Measurements from ENCODE around the gene KANSL1.
"Not testable (repeated sequence)": the region's sequence is repeated elsewhere in the genome, so short reads cannot be mapped to it uniquely, and the experiment has no call there.

Gene KANSL1

DNA sequence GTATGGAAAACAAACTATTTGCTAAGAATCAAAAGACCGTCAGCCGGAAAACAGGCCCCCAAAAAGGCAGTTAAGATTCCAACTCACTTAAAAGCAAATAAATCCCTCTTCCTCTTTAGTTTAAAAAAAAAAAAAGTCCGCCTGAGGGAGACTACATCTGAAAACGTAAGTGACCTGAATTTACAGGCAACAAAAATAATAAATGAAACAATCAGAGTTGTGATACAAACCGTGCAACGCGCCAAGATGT, 1.1 kb downstream of the KANSL1 start:
- DNase-seq (ENCODE audit: low spot score) = no peak

GRCh38 chr17:46191322-46192188, 1.7 kb downstream of the KANSL1 start:
- DNase-seq (ENCODE audit: low spot score) = peak; percentile 65

DNA sequence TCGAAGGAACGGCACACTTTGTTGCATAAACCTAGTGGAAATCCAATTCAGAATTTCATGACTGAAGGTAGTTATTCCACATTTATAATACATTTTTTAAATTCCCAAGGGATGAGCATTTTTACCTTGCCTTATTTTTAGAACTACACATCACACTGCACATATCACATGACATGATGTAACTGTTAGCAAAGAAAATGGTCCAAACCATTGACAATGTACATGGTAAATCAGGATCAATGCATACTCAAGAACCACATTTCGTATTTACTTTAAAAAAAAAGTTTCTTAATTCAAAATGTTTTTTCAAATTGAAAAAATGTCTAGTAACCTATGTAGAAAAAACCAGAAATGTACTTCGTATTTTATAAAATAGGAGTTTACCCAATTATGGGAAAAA, 2.5 kb downstream of the KANSL1 start:
- no peak for DNase-seq (ENCODE audit: low spot score)

DNA sequence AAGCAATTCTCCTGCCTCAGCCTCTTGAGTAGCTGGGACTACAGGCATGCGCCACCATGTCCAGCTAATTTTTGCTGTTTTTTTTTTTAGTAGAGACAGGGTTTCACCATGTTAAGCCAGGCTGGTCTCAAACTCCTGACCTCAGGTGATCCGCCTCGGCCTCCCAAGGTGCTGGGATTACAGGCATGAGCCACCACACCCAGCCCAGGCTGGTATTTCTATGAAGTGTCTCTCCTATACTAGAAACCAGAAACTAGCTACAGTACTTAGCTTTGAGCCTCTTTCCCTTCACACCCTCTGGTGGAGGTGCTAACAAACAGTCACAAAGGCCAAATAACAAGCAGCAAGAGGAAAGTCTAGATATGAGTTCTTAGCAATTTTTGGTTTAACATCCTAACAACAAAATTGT, 6.4 kb downstream of the KANSL1 start:
- peak; percentile 27 for DNase-seq (ENCODE audit: low spot score)

GRCh38 chr17:46184696-46185095, 8.5 kb downstream of the KANSL1 start:
- no peak for DNase-seq (ENCODE audit: low spot score)

DNA sequence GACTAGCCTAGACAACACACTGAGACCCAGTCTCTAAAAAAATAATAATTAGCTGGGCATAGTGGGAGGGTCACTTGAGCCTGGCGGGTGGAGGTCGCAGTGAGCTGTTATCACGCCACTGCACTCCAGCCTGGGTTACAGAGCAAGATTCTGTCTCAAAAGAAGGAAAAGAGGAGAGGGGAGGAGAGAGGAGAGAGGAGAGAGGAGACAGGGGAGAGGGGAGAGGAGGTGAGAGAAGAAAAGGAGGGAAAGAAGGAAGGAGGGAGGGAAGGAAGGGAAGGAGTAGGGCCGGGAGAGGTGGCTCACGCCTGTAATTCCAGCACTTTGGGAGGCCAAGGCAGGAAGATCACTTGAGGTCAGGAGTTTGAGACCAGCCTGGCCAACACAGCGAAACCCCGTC, 9.8 kb downstream of the KANSL1 start:
- DNase-seq (ENCODE audit: low spot score) = not testable (repeated sequence)

GRCh38 chr17:46182961-46183360, 10.3 kb downstream of the KANSL1 start:
- no peak for DNase-seq (ENCODE audit: low spot score)

DNA sequence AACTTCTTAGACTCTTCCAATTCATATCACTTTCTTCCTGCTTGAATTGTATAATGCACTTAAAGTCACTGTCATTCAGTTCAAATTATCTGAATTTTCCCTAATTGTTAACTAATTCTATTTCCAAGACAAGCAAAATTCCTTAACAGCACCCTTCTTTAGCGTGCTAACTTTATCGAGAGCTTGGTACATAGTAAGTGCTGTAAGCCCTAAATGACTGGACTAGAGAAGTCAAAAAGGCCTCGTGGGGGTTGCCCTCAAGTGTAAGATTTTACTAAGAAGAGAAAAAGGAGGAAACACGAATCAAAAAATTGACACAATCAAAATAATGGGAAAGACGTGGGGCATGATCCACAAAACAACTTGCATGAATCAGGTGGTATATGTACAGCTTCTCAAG, 11.3 kb downstream of the KANSL1 start:
- no peak for DNase-seq (ENCODE audit: low spot score)

DNA sequence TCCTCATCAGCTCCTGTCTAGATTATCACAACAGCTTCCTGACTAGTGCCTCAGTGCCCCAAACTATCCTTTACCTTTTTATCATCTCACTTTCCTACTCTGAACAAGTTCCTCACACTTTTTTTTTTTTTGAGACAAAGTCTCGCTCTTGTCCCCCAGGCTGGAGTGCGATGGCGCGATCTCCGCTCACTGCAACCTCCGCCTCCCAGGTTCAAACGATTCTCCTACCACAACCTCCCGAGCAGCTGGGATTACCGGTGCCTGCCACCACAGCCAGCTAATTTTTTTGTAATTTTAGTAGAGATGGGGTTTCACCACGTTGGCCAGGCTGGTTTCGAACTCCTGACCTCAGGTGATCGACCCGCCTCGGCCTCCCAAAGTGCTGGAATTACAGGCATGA, 11.9 kb downstream of the KANSL1 start:
- DNase-seq (ENCODE audit: low spot score) = not testable (repeated sequence)

DNA sequence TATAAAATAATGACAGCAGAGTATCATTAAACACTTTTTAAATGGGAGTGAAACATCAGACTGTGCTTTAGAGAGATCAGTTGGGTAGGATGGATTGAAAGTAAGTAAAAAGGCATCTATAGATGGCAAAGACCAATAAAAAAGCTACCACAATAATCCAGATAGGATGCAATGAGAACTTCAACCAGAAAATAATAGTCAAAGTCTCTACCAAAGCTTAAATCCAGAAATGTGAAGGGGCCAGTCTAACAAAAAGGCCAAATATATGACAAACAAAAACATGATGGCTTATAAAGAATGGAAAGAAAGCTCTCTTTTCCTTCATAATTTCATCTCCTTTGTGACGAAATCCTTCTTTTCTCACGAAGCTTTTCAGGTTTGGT, 12.3 kb downstream of the KANSL1 start:
- DNase-seq (ENCODE audit: low spot score) = no peak

DNA sequence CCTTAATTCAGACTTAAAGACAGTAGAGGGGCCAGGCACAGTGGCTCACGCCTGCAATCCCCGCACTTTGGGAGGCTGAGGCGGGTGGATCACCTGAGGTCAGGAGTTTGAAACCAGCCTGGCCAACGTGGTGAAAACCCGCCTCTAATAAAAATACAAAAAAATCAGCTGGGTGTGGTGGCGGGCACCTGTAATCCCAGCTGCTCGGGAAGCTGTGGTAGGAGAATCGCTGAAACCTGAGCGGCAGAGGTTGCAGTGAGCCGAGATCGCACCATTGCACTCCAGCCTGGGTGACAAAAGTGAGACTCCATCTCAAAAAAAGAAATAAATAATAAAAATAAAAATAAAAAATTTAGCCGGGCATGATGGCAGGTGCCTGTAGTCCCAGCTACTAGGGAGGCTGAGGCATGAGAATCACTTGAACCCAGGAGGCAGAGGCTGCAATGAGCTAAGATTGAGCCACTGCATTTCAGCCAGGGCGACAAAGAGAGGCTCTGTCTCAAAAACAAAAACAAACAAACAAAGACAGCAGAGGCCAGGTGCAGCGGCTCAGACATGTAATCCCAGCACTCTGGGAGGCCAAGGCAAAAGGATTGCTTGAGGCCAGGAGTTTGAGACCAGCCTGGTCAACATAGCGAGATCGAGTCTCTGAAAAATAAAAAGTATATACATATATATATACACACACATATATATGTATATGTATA, 12.9 kb downstream of the KANSL1 start:
- DNase-seq (ENCODE audit: low spot score) = not testable (repeated sequence)

DNA sequence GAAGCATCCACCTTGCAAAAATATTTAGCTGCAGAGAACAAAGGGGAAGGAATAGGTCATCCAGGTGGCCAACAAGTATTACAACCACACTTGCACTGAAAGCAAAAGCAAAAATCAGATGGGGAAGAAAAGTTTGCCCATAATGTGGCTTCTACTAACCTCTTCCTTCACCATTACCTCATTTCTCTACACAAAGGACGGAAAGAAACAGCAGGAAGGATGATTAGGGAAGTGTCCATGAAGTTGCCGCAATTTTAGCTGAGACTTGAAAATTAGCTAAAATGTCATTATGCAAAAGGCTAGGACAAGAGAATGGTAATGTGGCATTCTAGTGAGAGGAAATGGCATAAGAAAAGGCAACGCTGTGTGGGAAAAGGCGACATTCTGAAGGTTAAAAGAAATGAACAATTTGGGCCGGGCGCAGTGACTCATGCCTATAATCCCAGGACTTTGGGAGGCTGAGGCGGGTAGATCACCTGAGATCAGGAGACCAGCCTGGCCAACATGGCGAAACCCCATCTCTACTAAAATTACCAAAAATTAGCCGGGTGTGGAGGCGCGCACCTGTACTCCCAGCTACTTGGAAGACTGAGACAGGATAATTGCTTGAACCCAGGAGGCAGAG, 13.7 kb downstream of the KANSL1 start:
- DNase-seq (ENCODE audit: low spot score) = no peak

- no peak for DNase-seq (ENCODE audit: low spot score)
Measured at GRCh38 chr17:46178550-46179214, 14.5 kb downstream of the KANSL1 start.

- DNase-seq (ENCODE audit: low spot score) = no peak
Measured at GRCh38 chr17:46176975-46177374, 16.3 kb downstream of the KANSL1 start.

DNA sequence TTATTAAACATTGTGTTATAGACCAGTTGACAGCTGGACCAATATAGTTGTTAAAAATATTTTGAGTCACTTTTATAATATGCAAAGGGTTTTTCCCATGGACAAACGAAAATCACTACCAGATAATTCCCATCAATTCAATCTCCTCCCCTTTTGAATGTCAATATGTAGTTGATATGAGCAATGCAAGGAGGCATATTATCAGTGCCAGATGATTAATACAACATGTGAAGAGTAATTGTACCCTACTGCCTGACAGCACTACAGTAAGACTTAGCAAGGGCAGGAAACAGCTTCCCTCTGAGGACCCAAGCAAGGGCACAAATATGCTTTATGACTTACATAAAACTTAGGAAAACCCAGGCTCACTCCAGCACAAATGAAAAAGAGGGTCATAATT, 17.3 kb downstream of the KANSL1 start:
- no peak for DNase-seq (ENCODE audit: low spot score)

DNA sequence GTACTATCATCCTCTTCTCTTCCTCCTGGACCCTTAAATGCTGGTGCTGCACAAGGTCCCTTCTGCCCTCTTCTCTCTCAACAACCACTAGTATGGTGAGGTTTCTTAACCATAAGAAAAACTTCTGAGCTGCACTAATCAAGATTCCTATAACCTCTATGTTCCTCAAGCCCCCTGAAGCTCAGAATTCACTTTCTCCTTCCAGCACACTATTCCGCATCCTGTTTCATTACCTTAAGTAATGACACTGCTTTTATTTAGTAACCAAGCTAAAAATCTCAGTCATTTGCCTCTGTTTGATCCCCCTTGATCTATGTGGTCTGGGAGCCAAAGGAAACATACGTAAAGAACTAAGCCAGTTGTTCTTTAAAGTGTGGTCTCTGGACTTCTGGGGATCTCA, 20.1 kb downstream of the KANSL1 start:
- no peak for DNase-seq (ENCODE audit: low spot score)

DNA sequence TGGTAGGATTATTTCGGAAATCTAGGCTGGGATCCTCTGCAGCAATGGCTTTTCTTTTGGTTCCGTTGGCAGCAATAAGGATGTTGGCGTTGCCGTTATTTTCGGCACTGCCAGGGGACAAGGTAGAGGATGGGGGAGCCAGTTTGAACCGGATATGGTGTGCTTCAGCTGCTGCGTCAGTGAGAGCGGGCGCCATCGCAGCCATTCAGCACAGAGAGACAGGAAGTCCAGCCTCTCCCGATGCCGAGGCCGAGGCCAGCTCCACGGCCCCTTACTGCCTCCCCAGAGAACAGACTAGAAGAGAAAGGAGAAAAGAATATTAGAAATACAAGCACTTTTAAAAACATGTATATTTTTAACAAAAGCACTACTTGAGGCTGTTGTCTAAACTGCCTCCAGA, 21.3 kb downstream of the KANSL1 start:
- DNase-seq (ENCODE audit: low spot score) = no peak

GRCh38 chr17:46170639-46171429, 22.4 kb downstream of the KANSL1 start:
- DNase-seq (ENCODE audit: low spot score) = no peak

- no peak for DNase-seq (ENCODE audit: low spot score)
Measured at GRCh38 chr17:46169913-46170638, 23.2 kb downstream of the KANSL1 start.

DNA sequence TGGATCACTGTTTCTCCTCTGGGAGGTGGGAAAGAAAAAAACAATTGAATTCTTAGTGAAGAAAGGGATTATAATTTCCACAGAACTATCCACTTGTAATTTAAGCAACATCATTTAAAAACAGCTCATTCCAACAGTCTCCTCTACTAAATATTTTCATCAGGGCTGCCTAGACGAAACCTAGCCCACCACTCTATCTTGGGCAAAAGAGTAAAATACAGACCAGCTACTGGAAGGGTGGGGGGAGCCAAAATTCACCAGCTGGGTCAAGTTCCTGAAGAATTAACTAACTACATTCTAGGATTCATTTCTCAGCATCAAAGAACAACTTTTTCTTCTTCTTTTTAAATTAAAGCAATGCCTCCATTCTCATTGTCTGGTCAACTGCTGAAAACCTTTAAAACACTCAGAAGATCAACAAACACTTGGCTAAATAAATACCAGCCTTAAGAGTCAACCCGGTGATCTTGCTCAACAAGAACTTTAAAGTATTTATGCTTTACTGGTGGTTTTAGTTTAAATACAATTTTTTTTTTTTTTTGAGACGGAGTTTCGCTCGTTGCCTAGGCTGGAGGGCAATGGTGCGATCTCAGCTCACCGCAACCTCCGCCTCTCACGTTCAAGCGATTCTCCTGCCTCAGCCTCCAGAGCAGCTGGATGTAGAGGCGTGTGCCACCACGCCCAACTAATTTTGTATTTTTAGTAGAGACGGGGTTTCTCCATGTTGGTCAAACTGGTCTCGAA, 25.2 kb downstream of the KANSL1 start:
- peak; percentile 17 for DNase-seq (ENCODE audit: low spot score)

- no peak for DNase-seq (ENCODE audit: low spot score)
Measured at GRCh38 chr17:46167267-46167666, 26.0 kb downstream of the KANSL1 start.
